ENCODE measurements around the gene CAPN7.

- TF ChIP-seq CTCF (IDR thresholded peaks at IDR 0.05) (no peak), POLR2A (IDR thresholded peaks at IDR 0.05) (no peak)
Measured at GRCh38 chr3:15265655-15266509, 59.8 kb downstream of the CAPN7 start.
